ENCODE measurements around the gene CHRM4.

CHRM4 gene

DNA sequence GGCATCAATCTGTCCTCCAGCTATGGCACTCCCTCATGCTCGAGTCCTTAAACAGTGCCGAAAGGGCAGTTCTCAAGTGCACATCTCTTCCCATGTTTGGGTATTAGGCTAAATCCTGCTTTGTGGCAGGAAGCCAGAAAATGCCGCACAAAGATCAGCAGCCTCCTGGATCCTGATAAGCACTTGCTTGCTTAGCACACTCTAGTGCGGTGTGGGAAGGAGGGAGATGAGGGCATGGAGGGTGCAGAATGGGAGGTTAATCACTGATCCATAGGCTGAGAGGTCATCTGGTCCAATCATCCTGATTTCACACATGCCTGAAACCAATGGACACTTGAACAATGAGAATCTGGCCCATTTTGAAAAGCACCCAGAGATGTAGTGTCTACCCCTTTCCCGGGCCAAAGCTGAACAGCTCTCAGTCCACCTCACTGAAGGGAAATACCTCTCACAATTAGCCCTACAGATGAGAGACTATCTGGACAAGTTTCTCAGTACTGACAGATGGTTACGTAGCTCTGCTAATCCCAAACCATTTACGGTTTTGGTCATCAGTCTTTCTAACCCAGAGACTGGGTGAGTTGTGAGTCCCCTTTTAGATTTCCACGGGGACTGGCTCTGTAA lies 29.8 kb upstream of the CHRM4 start:
- Histone ChIP-seq H3K4me1 (ENCODE audit: insufficient read depth, low read length) (peaks cover 12% of the 10 kb centered on the region; the same call in 1 of the 2 replicates), H3K27me3 (ENCODE audit: insufficient read depth, low read length) (no peaks in the 10 kb centered on the region), H3K27ac (ENCODE audit: low read depth, low read length) (no peak overlapping the region), H3K36me3 (ENCODE audit: insufficient read depth, low read length) (peaks cover 18% of the 10 kb centered on the region), H3K9me3 (ENCODE audit: insufficient read depth, low read depth, low read length) (no peaks in the 10 kb centered on the region), H3K9ac (ENCODE audit: low read depth, low read length) (no peak overlapping the region), H3K4me3 (ENCODE audit: low read length) (no peak overlapping the region)
- 97% methylated on average over 8 of the region's 8 CpGs for WGBS

DNA sequence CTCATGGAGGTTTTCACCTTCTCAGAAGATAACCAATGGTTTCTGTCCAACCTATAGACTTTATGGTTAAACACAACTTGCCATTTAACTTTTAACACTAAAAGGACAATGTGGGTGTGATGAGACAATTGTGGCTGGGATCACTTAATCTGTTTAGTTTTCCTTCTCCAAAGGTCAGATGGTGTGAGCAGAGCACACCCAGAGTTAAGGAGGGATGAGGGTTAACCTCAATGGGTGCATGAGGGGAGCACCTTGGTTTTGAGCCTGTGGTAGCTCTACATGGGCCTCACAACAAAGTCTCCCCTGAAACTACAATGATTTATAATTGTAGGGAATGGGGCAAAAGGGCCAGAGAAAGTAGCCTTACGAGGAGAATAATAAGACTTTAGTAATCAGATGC lies 28.9 kb upstream of the CHRM4 start:
- 87% methylated on average over 1 of the region's 1 CpG for WGBS
- peaks cover 23% of the 10 kb centered on the region for H3K36me3 ChIP-seq (ENCODE audit: insufficient read depth, low read length)
- no peak overlapping the region for H3K4me3 ChIP-seq (ENCODE audit: low read length)
- H3K9ac ChIP-seq (ENCODE audit: low read depth, low read length): no peak overlapping the region
- peaks cover 12% of the 10 kb centered on the region; the same call in 1 of the 2 replicates for H3K4me1 ChIP-seq (ENCODE audit: insufficient read depth, low read length)
- no peak overlapping the region for H3K27ac ChIP-seq (ENCODE audit: low read depth, low read length)
- H3K27me3 ChIP-seq (ENCODE audit: insufficient read depth, low read length): no peaks in the 10 kb centered on the region
- no peaks in the 10 kb centered on the region for H3K9me3 ChIP-seq (ENCODE audit: insufficient read depth, low read depth, low read length)

DNA sequence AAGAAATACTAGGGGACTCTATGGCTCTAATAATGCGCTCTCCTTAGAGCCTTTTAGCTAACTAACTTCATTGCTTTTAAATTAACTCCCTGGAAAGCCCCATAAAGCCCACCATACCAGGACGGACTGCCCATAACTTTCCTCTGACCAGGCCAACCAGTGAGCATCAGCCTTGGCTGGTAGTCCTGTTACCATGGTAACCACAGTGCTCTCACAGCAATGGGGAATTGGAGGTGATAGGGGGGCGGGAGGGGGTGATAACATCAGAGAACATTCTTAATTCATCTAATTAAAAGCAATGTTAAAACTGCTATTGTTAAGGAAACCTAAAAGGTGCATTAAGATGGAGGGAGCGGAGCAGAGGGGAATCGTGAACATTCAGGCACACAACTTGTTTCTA lies 27.2 kb upstream of the CHRM4 start:
- H3K27me3 ChIP-seq (ENCODE audit: insufficient read depth, low read length): no peaks in the 10 kb centered on the region
- H3K36me3 ChIP-seq (ENCODE audit: insufficient read depth, low read length): peaks cover 29% of the 10 kb centered on the region
- peaks cover 12% of the 10 kb centered on the region; the same call in 1 of the 2 replicates for H3K4me1 ChIP-seq (ENCODE audit: insufficient read depth, low read length)
- H3K4me3 ChIP-seq (ENCODE audit: low read length): no peak overlapping the region
- H3K9ac ChIP-seq (ENCODE audit: low read depth, low read length): no peak overlapping the region
- H3K27ac ChIP-seq (ENCODE audit: low read depth, low read length): no peak overlapping the region
- WGBS: 94% methylated on average over 4 of the region's 5 CpGs
- no peaks in the 10 kb centered on the region for H3K9me3 ChIP-seq (ENCODE audit: insufficient read depth, low read depth, low read length)

DNA sequence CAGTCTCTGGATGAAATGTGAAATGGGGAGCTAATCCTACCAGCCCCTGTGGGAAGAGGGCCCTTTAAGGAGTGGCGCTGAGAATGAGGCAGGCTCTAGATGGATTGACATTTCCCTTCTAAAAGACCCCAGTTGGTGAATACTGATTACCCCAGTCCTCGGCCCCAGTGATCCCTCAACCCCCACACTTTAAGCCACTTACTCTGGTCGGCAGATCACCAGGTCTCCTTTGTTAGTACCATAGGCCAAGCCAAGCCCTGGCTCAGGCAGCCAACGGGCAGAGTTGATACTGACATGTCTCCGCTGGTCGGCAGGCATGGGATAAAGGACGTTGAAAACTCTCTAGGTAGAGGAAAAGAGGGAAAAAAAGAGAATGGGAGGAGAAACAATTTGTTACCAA lies 26.1 kb upstream of the CHRM4 start:
- Histone ChIP-seq H3K27me3 (ENCODE audit: insufficient read depth, low read length) (no peaks in the 10 kb centered on the region), H3K4me1 (ENCODE audit: insufficient read depth, low read length) (peaks cover 12% of the 10 kb centered on the region; the same call in 1 of the 2 replicates), H3K9ac (ENCODE audit: low read depth, low read length) (peak overlapping the region; percentile 0; the same call in 1 of the 2 replicates), H3K27ac (ENCODE audit: low read depth, low read length) (no peak overlapping the region), H3K4me3 (ENCODE audit: low read length) (no peak overlapping the region), H3K9me3 (ENCODE audit: insufficient read depth, low read depth, low read length) (no peaks in the 10 kb centered on the region), H3K36me3 (ENCODE audit: insufficient read depth, low read length) (peaks cover 30% of the 10 kb centered on the region)
- 67% methylated on average over 7 of the region's 7 CpGs for WGBS

DNA sequence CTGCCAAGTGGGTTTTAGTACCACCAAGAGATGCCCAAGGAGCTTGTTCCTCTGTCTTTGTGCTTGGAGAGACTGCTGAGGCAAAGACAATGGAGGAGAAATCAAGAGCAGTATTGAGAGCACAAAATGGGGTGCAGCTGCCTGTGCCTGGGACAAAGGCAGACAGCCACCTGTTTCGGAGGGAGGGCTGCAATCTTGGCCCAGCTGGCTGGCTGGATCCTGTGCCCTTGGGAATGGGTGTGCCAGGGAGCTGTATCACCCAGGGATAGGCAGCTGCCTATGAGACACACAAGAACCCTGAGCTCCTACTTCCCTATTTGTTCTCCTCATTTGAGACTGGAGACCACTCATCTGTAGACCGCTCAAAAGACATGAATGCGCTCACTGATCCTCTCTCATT lies 23.3 kb upstream of the CHRM4 start:
- 62% methylated on average over 3 of the region's 3 CpGs for WGBS
- no peaks in the 10 kb centered on the region for H3K9me3 ChIP-seq (ENCODE audit: insufficient read depth, low read depth, low read length)
- H3K4me3 ChIP-seq (ENCODE audit: low read length): no peak overlapping the region
- H3K27ac ChIP-seq (ENCODE audit: low read depth, low read length): no peak overlapping the region
- H3K27me3 ChIP-seq (ENCODE audit: insufficient read depth, low read length): no peaks in the 10 kb centered on the region
- no peak overlapping the region for H3K9ac ChIP-seq (ENCODE audit: low read depth, low read length)
- peaks cover 16% of the 10 kb centered on the region for H3K36me3 ChIP-seq (ENCODE audit: insufficient read depth, low read length)
- peaks cover 16% of the 10 kb centered on the region; the same call in 1 of the 2 replicates for H3K4me1 ChIP-seq (ENCODE audit: insufficient read depth, low read length)

DNA sequence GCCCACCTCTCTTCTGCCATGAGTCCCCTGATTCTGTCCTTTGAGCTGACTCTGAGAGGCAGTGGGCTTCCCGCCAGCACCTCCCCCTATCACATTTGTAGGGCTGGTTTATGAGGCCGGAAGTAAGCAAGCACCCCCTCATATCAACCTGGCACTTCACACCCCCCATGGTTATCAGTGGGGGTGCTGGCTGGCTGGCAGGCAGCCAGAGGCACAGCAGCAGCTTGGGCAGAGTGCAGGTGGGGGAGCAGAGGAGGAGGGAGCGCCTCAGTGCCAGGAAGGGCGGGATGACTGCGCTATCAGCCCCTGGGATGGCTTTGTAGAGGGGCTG lies 22.9 kb upstream of the CHRM4 start:
- Histone ChIP-seq H3K27ac (ENCODE audit: low read depth, low read length) (no peak overlapping the region), H3K4me3 (ENCODE audit: low read length) (no peak overlapping the region), H3K9ac (ENCODE audit: low read depth, low read length) (no peak overlapping the region), H3K4me1 (ENCODE audit: insufficient read depth, low read length) (peaks cover 16% of the 10 kb centered on the region; the same call in 1 of the 2 replicates), H3K27me3 (ENCODE audit: insufficient read depth, low read length) (no peaks in the 10 kb centered on the region), H3K9me3 (ENCODE audit: insufficient read depth, low read depth, low read length) (no peaks in the 10 kb centered on the region), H3K36me3 (ENCODE audit: insufficient read depth, low read length) (peaks cover 20% of the 10 kb centered on the region)
- WGBS: 93% methylated on average over 4 of the region's 5 CpGs

DNA sequence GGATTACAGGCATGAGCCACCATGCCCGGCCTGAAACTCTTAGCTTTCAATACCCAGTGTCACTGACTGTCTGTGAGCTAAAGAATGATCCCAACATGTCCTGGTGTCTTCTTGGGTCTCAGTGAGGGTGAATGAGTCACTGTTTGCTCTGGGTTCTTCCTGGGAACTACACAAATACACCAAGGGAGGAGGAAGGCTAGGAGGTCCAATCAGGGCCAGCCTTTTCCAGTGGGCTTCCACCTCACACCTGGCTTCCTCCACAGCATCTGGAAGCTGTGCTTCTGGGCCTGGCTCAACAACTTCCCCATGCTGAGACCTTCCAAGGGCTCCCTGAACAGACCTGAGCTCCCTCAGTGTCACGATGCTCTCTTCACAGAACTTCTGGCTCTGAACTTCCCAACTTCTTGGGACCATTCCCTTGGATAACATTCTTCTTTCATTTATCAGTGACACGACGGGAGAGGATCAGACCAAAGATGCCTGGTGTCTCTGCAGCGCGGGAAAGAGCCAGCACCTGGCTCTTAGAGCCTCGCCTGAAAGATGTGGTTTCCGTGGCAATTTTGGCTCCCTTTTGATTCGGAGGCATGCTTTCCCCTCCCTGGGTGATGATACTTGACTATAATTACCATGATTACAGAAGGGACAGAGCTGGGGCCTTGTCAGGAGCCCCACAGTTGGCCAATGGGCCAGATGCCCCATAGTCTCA lies 22.3 kb upstream of the CHRM4 start:
- Histone ChIP-seq H3K9ac (ENCODE audit: low read depth, low read length) (no peak overlapping the region), H3K36me3 (ENCODE audit: insufficient read depth, low read length) (peaks cover 21% of the 10 kb centered on the region), H3K27me3 (ENCODE audit: insufficient read depth, low read length) (no peaks in the 10 kb centered on the region), H3K9me3 (ENCODE audit: insufficient read depth, low read depth, low read length) (no peaks in the 10 kb centered on the region), H3K27ac (ENCODE audit: low read depth, low read length) (no peak overlapping the region), H3K4me1 (ENCODE audit: insufficient read depth, low read length) (peaks cover 16% of the 10 kb centered on the region; the same call in 1 of the 2 replicates), H3K4me3 (ENCODE audit: low read length) (no peak overlapping the region)
- 94% methylated on average over 9 of the region's 9 CpGs for WGBS

DNA sequence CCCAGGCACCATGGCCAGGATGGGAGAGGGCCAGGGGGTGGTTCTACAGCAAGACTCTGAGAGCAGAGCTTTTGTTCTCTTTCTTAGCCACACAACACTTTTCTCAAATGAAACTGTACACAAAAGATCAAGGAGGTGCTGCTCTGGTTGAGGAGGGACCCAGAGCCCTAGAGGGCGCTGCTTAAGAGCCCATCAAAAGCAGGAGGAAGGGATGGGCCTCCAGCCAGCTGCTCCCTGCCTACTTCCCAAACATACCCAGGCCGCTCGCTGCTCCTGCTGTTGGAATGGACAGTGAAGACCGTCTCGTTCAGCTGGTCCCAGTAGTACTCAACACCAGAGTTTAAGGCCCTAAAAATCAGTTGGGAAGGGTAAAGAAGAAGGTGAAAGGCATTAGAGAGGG lies 18.4 kb upstream of the CHRM4 start:
- Histone ChIP-seq H3K9me3 (ENCODE audit: insufficient read depth, low read depth, low read length) (no peaks in the 10 kb centered on the region), H3K27me3 (ENCODE audit: insufficient read depth, low read length) (no peaks in the 10 kb centered on the region), H3K4me3 (ENCODE audit: low read length) (no peak overlapping the region), H3K9ac (ENCODE audit: low read depth, low read length) (no peak overlapping the region), H3K4me1 (ENCODE audit: insufficient read depth, low read length) (0 out of 2 replicates have a peak, but pooled peaks cover 4% of the 10 kb centered on the region), H3K36me3 (ENCODE audit: insufficient read depth, low read length) (peaks cover 34% of the 10 kb centered on the region), H3K27ac (ENCODE audit: low read depth, low read length) (no peak overlapping the region)
- 63% methylated on average over 5 of the region's 5 CpGs for WGBS

DNA sequence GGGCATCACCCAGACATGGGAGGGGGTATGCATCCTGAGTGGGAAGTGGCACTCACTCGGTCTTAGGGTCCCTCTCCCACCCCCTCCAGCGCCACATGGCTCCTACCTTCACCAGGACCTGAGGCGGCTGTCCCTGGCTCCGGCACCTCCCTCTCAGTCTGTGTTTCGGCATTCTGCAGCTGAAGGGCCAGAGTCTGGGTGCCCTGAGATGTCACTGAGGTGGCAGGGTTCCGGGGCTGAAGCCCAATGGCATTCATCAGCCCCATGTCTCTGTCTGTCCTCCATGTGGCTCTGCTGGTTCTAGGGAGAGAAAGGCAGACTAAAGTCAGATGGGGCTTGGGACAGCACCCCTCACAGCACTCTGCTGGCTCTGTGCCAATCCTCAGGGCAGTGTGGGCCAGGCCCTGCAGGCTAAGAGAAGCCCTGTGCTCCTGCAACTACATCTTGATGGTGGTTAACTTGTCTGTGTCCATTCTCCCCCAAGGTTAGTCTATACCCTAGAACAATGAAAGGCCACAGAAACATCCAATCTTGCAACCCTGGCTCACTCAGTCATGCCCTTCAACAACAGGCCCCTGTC lies 16.9 kb upstream of the CHRM4 start:
- H3K36me3 ChIP-seq (ENCODE audit: insufficient read depth, low read length): peaks cover 33% of the 10 kb centered on the region
- H3K9ac ChIP-seq (ENCODE audit: low read depth, low read length): no peak overlapping the region
- no peaks in the 10 kb centered on the region for H3K9me3 ChIP-seq (ENCODE audit: insufficient read depth, low read depth, low read length)
- no peak overlapping the region for H3K27ac ChIP-seq (ENCODE audit: low read depth, low read length)
- H3K27me3 ChIP-seq (ENCODE audit: insufficient read depth, low read length): no peaks in the 10 kb centered on the region
- WGBS: 94% methylated on average over 6 of the region's 6 CpGs
- H3K4me1 ChIP-seq (ENCODE audit: insufficient read depth, low read length): 0 out of 2 replicates have a peak, but pooled peaks cover 4% of the 10 kb centered on the region
- no peak overlapping the region for H3K4me3 ChIP-seq (ENCODE audit: low read length)

DNA sequence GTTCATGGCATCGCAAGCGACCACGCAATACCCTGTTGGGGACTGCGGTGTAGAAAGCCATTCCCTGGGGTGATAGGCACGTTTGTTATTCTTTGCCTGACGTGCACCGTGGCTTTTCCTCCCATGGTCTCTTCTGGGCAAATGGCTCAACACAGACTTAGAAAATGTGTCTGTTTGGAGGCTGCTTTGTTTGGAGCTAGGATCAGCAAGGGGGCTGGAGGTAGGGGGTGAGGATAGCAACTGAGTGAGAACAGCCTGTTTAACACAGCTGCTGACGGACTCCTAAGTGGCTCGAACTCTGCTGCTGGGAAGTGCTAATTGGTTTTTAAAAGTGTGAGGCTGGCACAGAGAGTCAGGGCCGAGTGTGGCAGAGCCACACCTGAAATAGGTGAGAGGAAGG lies 16.1 kb upstream of the CHRM4 start:
- 85% methylated on average over 10 of the region's 10 CpGs for WGBS
- Histone ChIP-seq H3K9ac (ENCODE audit: low read depth, low read length) (no peak overlapping the region), H3K36me3 (ENCODE audit: insufficient read depth, low read length) (peaks cover 41% of the 10 kb centered on the region), H3K27me3 (ENCODE audit: insufficient read depth, low read length) (no peaks in the 10 kb centered on the region), H3K27ac (ENCODE audit: low read depth, low read length) (no peak overlapping the region), H3K9me3 (ENCODE audit: insufficient read depth, low read depth, low read length) (no peaks in the 10 kb centered on the region), H3K4me1 (ENCODE audit: insufficient read depth, low read length) (0 out of 2 replicates have a peak, but pooled peaks cover 4% of the 10 kb centered on the region), H3K4me3 (ENCODE audit: low read length) (no peak overlapping the region)

DNA sequence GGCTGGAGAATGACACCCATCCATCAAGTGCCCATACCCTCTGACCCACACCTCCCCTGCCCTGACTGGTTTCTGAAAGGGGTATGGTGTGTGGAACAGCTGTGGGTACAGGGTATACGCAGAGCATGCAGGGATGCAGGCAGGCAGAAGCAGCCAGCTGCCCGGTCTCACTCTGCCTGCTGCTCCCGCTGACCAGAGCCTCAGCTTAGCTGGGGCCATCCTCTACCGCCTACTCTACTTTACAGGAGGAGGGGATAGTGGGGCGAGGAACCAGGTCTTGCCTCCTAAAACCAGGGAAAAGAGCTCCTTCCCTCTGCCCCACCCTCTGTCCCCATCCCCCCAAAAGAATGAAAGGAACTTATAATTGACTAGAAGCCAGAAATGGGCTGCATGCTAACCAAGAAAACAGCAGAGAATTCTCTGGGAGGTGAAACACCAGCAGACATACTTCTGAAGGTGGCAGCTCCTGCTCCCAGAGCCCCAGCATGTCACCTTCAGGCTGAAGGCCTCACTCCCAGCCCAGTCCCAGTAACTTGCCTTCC lies 13.0 kb upstream of the CHRM4 start:
- H3K36me3 ChIP-seq (ENCODE audit: insufficient read depth, low read length): peaks cover 40% of the 10 kb centered on the region
- 97% methylated on average over 4 of the region's 5 CpGs for WGBS

More for the DNA sequence above, 13.0 kb upstream of the CHRM4 start:
- Histone ChIP-seq H3K9me3 (ENCODE audit: insufficient read depth, low read depth, low read length) (no peaks in the 10 kb centered on the region), H3K4me1 (ENCODE audit: insufficient read depth, low read length) (no peaks in the 10 kb centered on the region), H3K27me3 (ENCODE audit: insufficient read depth, low read length) (no peaks in the 10 kb centered on the region), H3K4me3 (ENCODE audit: low read length) (no peak overlapping the region), H3K9ac (ENCODE audit: low read depth, low read length) (no peak overlapping the region), H3K27ac (ENCODE audit: low read depth, low read length) (no peak overlapping the region)

Data from HUES64 (cell line).